Stomach (tissue), 4 donors: ENCODE data around the gene RBL2.

Experiments used
- EP300 ChIP-seq: sonication (generic); formaldehyde crosslinking; IDR thresholded peaks from one replicate; pipeline ENCODE4 v1.6.1; 2017; ENCODE audit warnings: antibody characterized with exemption
- POLR2A ChIP-seq, 4 donors: fragments of 450-650 bp; IDR thresholded peaks; one replicate each; pipeline ENCODE4 v1.6.1; 2016; ENCODE audit warnings: antibody characterized with exemption in 4 of 4, control low read depth in 2 of 4, mild to moderate bottlenecking in 1 of 4, moderate library complexity in 1 of 4
- POLR2AphosphoS5 ChIP-seq, 3 donors: sonication (generic); formaldehyde crosslinking; IDR thresholded peaks; one replicate each; pipeline ENCODE4 v1.6.1; 2016; ENCODE audit warnings: antibody characterized with exemption in 3 of 3
- TF ChIP-seq, protein P1 (sequence below), 7 experiments: fragments of 450-650 bp in 4 of 7; fragments of 200-600 bp in 3 of 7; sonication (generic) in 3 of 7; IDR thresholded peaks; one replicate each; pipeline ENCODE4 v1.5.1; 2016 to 2019; ENCODE audit warnings: antibody characterized with exemption in 7 of 7, control low read depth in 2 of 7, mild to moderate bottlenecking in 1 of 7

DNA sequence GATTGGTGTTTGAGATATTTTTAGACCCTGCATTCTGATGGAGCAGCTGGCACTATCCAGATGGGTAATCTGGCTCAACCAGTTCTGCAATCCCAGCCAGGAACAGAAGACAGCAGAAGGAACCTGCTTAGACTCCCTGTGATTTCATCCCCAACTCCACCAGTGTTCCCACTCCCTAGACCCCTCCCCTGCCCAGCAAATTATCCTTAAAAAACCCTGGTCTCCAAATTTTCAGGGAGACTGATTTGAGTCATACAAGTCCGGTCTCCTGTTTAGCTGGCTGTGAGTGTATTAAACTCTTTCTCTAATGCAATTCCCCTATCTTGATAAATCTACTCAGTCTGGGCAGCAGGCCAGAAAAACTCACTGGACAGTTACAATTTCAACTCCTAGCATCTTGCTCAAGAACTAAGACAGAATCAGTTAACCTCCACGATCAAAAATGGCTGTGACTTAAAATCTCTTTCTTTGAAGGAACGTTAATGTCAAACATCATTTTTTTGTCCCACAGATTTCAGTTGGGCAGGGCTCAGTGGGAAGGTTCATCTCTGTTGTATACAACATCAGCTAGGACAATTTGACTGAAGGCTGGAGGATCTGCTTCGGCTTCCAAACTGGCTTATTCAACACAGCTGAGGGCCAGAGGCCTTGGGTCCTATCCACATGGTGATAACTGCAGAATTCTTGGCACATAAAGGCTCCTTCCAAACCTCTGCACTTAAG, 4.9 kb upstream of the RBL2 start:
- TF ChIP-seq, protein P1, sequence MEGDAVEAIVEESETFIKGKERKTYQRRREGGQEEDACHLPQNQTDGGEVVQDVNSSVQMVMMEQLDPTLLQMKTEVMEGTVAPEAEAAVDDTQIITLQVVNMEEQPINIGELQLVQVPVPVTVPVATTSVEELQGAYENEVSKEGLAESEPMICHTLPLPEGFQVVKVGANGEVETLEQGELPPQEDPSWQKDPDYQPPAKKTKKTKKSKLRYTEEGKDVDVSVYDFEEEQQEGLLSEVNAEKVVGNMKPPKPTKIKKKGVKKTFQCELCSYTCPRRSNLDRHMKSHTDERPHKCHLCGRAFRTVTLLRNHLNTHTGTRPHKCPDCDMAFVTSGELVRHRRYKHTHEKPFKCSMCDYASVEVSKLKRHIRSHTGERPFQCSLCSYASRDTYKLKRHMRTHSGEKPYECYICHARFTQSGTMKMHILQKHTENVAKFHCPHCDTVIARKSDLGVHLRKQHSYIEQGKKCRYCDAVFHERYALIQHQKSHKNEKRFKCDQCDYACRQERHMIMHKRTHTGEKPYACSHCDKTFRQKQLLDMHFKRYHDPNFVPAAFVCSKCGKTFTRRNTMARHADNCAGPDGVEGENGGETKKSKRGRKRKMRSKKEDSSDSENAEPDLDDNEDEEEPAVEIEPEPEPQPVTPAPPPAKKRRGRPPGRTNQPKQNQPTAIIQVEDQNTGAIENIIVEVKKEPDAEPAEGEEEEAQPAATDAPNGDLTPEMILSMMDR (IDR thresholded peaks at IDR 0.05) = no peak
- TF ChIP-seq POLR2A (IDR thresholded peaks at IDR 0.05) (no peak), EP300 (no peak), POLR2AphosphoS5 (IDR thresholded peaks at IDR 0.05) (no peak)
